Colonic mucosa (tissue), 4 donors: ENCODE data around the gene WDR64. TPM values are rescaled to one million over a fixed set of nuclear protein-coding genes. Genes with fewer than 3 reads are reported as not detected.

Experiments
- DNase-seq: peaks from one replicate; pipeline ENCODE4 v3.0.0-alpha.2; 2020
- H3K27ac ChIP-seq: fragments of 200-600 bp; one replicate; pipeline ENCODE4 v1.8.0; 2021
- H3K27me3 ChIP-seq: fragments of 200-600 bp; one replicate; pipeline ENCODE4 v1.8.0; 2021
- H3K36me3 ChIP-seq: fragments of 200-600 bp; one replicate; pipeline ENCODE4 v1.8.0; 2021
- H3K4me1 ChIP-seq: fragments of 200-600 bp; one replicate; pipeline ENCODE4 v1.8.0; 2021; ENCODE audit warnings: mild to moderate bottlenecking
- H3K4me3 ChIP-seq: fragments of 200-600 bp; one replicate; pipeline ENCODE4 v1.8.0; 2021
- H3K9ac ChIP-seq, 2 donors: one replicate each; pipeline ENCODE4 v1.7.0; 2013; ENCODE audit warnings: control low read depth in 2 of 2, low read depth in 2 of 2, low read length in 2 of 2
- H3K9me3 ChIP-seq: fragments of 200-600 bp; one replicate; pipeline ENCODE4 v1.8.0; 2021
- CTCF ChIP-seq: fragments of 200-600 bp; IDR thresholded peaks from one replicate; pipeline ENCODE4 v1.8.0; 2022; ENCODE audit warnings: antibody characterized with exemption, mild to moderate bottlenecking
- intact Hi-C: fragments of 100-400 bp; cut with DNase I; formaldehyde crosslinking; loops from one replicate; pipeline ENCODE4 v1.14.1; 2022
- total RNA-seq, 2 donors: library from RNA; stranded (reverse); fragmentation: NEBNext Ultra II Directional in 1 of 2; extraction: Animal tissue kit (Norgen Biotek cat#: 25700) in 1 of 2; gene quantifications; one replicate each; pipeline ENCODE4 v1.2.1, GENCODE V29; 2021
- donor health status: healthy.
- donor health status: DM: no; HTN: no; CAD: no.
- donor health status: DM: no; HTN: no; CAD: no.

WDR64 gene
- total RNA-seq, 2 donors from 2014 or later, result not detected

DNA sequence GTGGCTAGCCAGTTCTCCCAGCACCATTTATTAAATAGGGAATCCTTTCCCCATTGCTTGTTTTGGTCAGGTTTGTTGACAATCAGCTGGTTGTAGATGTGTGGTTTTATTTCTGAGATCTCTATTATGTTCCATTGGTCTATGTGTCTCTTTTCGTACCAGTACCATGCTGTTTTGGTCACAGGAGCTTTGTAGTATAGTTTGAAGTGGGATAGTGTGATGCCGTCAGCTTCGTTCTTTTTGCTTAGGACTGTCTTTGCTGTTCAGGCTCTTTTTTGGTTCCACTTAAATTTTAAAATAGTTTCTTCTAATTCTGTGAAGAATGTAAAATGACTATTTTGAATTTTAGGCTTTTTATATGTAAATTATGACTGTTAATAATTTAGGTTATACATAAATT is 68.9 kb downstream of the WDR64 start:
- Histone ChIP-seq H3K4me1 (no peaks in the 10 kb centered on the region), H3K9ac (no peak overlapping the region), H3K27ac (no peak overlapping the region), H3K4me3 (no peak overlapping the region), H3K36me3 (no peaks in the 10 kb centered on the region), H3K27me3 (no peaks in the 10 kb centered on the region), H3K9me3 (no peaks in the 10 kb centered on the region)
- DNase-seq, result no peak
- intact Hi-C loops, result no loop called here
- no peak for TF ChIP-seq CTCF

GRCh38 chr1:241722947-241723346 is 70.9 kb downstream of the WDR64 start:
- no peak for DNase-seq
- Histone ChIP-seq H3K27me3 (no peaks in the 10 kb centered on the region), H3K4me3 (no peak overlapping the region), H3K9me3 (no peaks in the 10 kb centered on the region), H3K27ac (no peak overlapping the region), H3K36me3 (no peaks in the 10 kb centered on the region), H3K4me1 (no peaks in the 10 kb centered on the region), H3K9ac (no peak overlapping the region)
- intact Hi-C loops, result no loop called here
- no peak for TF ChIP-seq CTCF

- Histone ChIP-seq H3K36me3 (no peaks in the 10 kb centered on the region), H3K4me3 (no peak overlapping the region), H3K9ac (no peak overlapping the region), H3K27ac (no peak overlapping the region), H3K27me3 (no peaks in the 10 kb centered on the region), H3K9me3 (no peaks in the 10 kb centered on the region), H3K4me1 (no peaks in the 10 kb centered on the region)
- no peak for DNase-seq
- intact Hi-C loops, result no loop called here
- no peak for TF ChIP-seq CTCF
Measured at GRCh38 chr1:241724741-241725356, 72.8 kb downstream of the WDR64 start.

GRCh38 chr1:241730031-241730430 is 78.0 kb downstream of the WDR64 start:
- intact Hi-C loops, result no loop called here
- Histone ChIP-seq H3K36me3 (no peaks in the 10 kb centered on the region), H3K4me3 (no peak overlapping the region), H3K27me3 (no peaks in the 10 kb centered on the region), H3K9me3 (no peaks in the 10 kb centered on the region), H3K4me1 (no peaks in the 10 kb centered on the region), H3K27ac (no peak overlapping the region), H3K9ac (no peak overlapping the region)
- TF ChIP-seq CTCF, result no peak
- no peak for DNase-seq

DNA sequence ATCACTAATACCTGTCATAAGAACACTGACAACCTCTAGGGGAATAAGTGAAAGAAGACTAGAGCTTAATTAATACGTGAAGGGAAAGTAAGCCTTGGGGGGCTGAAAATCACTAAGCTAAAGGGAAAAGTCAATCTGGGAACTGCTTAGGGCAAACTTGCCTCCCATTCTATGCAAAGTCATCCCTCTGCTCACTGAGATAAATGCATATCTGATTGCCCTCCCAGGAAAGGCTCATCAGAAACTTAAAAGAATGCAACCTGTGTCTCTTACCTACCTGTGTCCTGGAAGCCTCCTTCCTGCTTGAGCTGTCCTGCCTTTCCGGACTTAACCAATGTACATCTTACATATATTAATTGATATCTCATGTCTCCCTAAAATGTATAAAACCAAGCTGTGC is 81.8 kb downstream of the WDR64 start:
- Histone ChIP-seq H3K36me3 (no peaks in the 10 kb centered on the region), H3K4me1 (no peaks in the 10 kb centered on the region), H3K9me3 (no peaks in the 10 kb centered on the region), H3K27me3 (no peaks in the 10 kb centered on the region), H3K27ac (no peak overlapping the region), H3K9ac (no peak overlapping the region), H3K4me3 (no peak overlapping the region)
- TF ChIP-seq CTCF, result no peak
- intact Hi-C loops, result no loop called here
- no peak for DNase-seq
